ENCODE data around the gene DNTT. TPM values are rescaled to one million over a fixed set of nuclear protein-coding genes. Genes with fewer than 3 reads are reported as not detected.

Gene DNTT
- total and polyA plus RNA-seq, 9 of the 15 experiments (the other 6 are each of a cell fraction or from before 2014, with no cell fraction given), result not detected

DNA sequence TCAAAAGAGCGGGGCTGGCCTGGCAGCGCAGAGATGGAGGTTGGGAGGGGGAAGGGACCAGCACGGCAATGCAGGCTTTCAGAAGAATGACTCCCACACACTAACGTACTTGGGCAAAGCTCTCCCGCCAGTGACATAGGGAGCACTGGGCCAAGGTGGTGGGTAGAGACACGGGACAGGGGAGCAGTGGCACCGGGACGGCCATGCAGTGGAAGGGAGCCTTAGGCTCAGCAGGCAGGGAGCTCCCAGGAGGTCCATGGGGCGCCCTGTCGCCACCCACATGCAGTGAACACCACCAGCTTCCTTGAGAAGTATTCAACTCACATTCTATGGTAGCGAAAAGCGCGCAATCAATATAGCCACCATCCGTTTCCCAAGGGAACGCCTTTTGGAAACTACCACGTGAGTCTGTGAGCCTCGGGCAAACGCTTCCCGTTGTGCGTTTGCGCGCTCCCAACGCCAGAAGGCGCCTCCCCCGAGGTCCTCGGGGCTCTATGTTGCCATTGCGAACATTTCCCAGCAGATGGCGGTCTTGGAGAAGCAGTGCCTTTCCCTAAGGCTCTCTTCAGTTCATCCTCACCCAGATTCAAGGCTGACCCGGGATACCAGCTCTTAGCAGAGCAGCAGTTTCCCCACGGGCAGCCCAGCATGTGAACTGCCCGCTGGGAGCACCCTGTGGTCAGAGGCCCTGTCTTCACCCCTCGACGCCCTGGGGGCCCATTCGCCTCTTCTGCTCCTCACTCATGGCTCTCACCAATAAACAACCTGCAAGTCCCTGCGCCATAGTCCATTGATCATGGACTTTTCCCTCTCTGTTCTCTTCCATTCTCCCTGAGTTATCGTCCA lies 71.0 kb downstream of the DNTT start (continued):
- TF ChIP-seq JUND (IDR thresholded peaks at IDR 0.05; ENCODE audit: borderline replicate concordance, low read depth, low read length) (0 out of 2 replicates have a peak, but pooled peaks have one; percentile 16), JUND (tag; IDR thresholded peaks at IDR 0.05; ENCODE audit: borderline replicate concordance, low read depth, low read length) (no peak; the same call in 2 of the 3 replicates), L3MBTL2 (IDR thresholded peaks at IDR 0.05) (peak; percentile 92), PHF20 (IDR thresholded peaks at IDR 0.05; ENCODE audit: partially characterized antibody) (no peak), ATF7 (IDR thresholded peaks at IDR 0.05) (peak; percentile 48; the same call in 1 of the 2 replicates), FOXK2 (conservative IDR thresholded peaks at IDR 0.05 in 1 of 2, IDR thresholded peaks at IDR 0.05 in 1 of 2; ENCODE audit: low read depth in 2 of 2) (peak in 1 of 2 experiments; percentile 62; a peak in 3 of 4 replicates), FOXJ2 (tag; IDR thresholded peaks at IDR 0.05) (no peak), XRCC5 (IDR thresholded peaks at IDR 0.05; ENCODE audit: low read depth, low read length) (0 out of 2 replicates have a peak, but pooled peaks have one; percentile 33), CXXC5 (CRISPR knock-in tag; IDR thresholded peaks at IDR 0.05) (peak; percentile 55), ZNF668 (CRISPR knock-in tag; IDR thresholded peaks at IDR 0.05) (no peak), KAT8 (IDR thresholded peaks at IDR 0.05; ENCODE audit: low read depth) (no peak), STAG1 (CRISPR knock-in tag; IDR thresholded peaks at IDR 0.05; ENCODE audit: borderline replicate concordance) (peak; percentile 86), YY1 (IDR thresholded peaks at IDR 0.05; ENCODE audit: borderline replicate concordance in 1 of 3, control insufficient read depth in 1 of 3, extremely low read depth in 1 of 3, insufficient read depth in 3 of 3, insufficient read length in 1 of 3, insufficient replicate concordance in 2 of 3, low read depth in 1 of 3, low read length in 2 of 3) (no peak), RB1 (IDR thresholded peaks at IDR 0.05; ENCODE audit: low read depth) (peak; percentile 27; the same call in 1 of the 2 replicates), ZNF830 (CRISPR knock-in tag; IDR thresholded peaks at IDR 0.05) (no peak)
- TF ChIP-seq, protein P1, sequence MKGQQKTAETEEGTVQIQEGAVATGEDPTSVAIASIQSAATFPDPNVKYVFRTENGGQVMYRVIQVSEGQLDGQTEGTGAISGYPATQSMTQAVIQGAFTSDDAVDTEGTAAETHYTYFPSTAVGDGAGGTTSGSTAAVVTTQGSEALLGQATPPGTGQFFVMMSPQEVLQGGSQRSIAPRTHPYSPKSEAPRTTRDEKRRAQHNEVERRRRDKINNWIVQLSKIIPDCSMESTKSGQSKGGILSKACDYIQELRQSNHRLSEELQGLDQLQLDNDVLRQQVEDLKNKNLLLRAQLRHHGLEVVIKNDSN (CRISPR knock-in tag; IDR thresholded peaks at IDR 0.05), result peak; percentile 46
- TF ChIP-seq, protein P2, sequence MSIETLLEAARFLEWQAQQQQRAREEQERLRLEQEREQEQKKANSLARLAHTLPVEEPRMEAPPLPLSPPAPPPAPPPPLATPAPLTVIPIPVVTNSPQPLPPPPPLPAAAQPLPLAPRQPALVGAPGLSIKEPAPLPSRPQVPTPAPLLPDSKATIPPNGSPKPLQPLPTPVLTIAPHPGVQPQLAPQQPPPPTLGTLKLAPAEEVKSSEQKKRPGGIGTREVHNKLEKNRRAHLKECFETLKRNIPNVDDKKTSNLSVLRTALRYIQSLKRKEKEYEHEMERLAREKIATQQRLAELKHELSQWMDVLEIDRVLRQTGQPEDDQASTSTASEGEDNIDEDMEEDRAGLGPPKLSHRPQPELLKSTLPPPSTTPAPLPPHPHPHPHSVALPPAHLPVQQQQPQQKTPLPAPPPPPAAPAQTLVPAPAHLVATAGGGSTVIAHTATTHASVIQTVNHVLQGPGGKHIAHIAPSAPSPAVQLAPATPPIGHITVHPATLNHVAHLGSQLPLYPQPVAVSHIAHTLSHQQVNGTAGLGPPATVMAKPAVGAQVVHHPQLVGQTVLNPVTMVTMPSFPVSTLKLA (conservative IDR thresholded peaks at IDR 0.05), result 0 out of 4 replicates have a peak, but pooled peaks of 1 of the 2 experiments have one; percentile 42

Data from K562 (cell line).